IPS DF 6.9 (cell line): ENCODE results near the gene LENG8.
A peak's percentile ranks its signal among the peaks of the same experiment; 100 is the strongest.

ENCODE experiments used
- DNase-seq: peaks from one replicate; pipeline ENCODE4 v3.0.0-alpha.2; 2013; ENCODE audit warnings: low read depth, low spot score
- H3K27ac ChIP-seq: one replicate; pipeline ENCODE4 v1.5.1; 2013; ENCODE audit warnings: low read length, control low read depth
- H3K27me3 ChIP-seq: 2 replicates; pipeline ENCODE4 v1.6.1; 2013; ENCODE audit warnings: mild to moderate bottlenecking, low read length; ENCODE audit not compliant: control insufficient read depth, insufficient read depth
- H3K36me3 ChIP-seq: 2 replicates; pipeline ENCODE4 v1.6.1; 2013; ENCODE audit warnings: low read length; ENCODE audit not compliant: control insufficient read depth, insufficient read depth
- H3K4me1 ChIP-seq: 2 replicates; pipeline ENCODE4 v1.6.1; 2013; ENCODE audit warnings: low read length; ENCODE audit not compliant: control insufficient read depth, insufficient read depth
- H3K4me3 ChIP-seq: 2 replicates; pipeline ENCODE4 v1.5.1; 2013; ENCODE audit warnings: mild to moderate bottlenecking, low read length
- H3K9me3 ChIP-seq: 2 replicates; pipeline ENCODE4 v1.6.1; 2013; ENCODE audit warnings: low read length, inconsistent platforms; ENCODE audit not compliant: control insufficient read depth, insufficient read depth
- WGBS: extraction: QIAGEN DNeasy Blood & Tissue Kit; methylation state at CpG from one replicate; pipeline ENCODE4 v1.1.7; 2013; ENCODE audit warnings: mixed read lengths, missing lambda C conversion rate; ENCODE audit not compliant: insufficient read length, insufficient coverage; 5-methylcytosine and 5-hydroxymethylcytosine counted together

LENG8 gene

GRCh38 chr19:54430306-54431254 lies 18.4 kb upstream of the LENG8 start:
- no peaks in the 10 kb centered on the region for H3K9me3 ChIP-seq
- no peak for DNase-seq
- H3K4me1 ChIP-seq = peaks cover 7% of the 10 kb centered on the region
- peak overlapping the region; percentile 51; the same call in 1 of the 2 replicates for H3K4me3 ChIP-seq
- no peaks in the 10 kb centered on the region for H3K36me3 ChIP-seq
- no CpG with 5 or more reads among the region's 43 CpGs for WGBS
- H3K27ac ChIP-seq = no peak overlapping the region
- H3K27me3 ChIP-seq = no peaks in the 10 kb centered on the region

GRCh38 chr19:54431255-54431838 lies 17.7 kb upstream of the LENG8 start:
- Histone ChIP-seq H3K27ac (no peak overlapping the region), H3K4me3 (no peak overlapping the region), H3K4me1 (peaks cover 14% of the 10 kb centered on the region), H3K27me3 (no peaks in the 10 kb centered on the region), H3K9me3 (no peaks in the 10 kb centered on the region), H3K36me3 (no peaks in the 10 kb centered on the region)
- WGBS = 100% methylated on average over 3 of the region's 11 CpGs
- no peak for DNase-seq

- H3K27ac ChIP-seq = no peak overlapping the region
- H3K4me3 ChIP-seq = no peak overlapping the region
- H3K36me3 ChIP-seq = no peaks in the 10 kb centered on the region
- no CpG with 5 or more reads among the region's 10 CpGs for WGBS
- no peaks in the 10 kb centered on the region for H3K9me3 ChIP-seq
- DNase-seq = no peak
- H3K27me3 ChIP-seq = no peaks in the 10 kb centered on the region
- peaks cover 15% of the 10 kb centered on the region for H3K4me1 ChIP-seq
Observed at GRCh38 chr19:54432144-54432738, 16.8 kb upstream of the LENG8 start.

- Histone ChIP-seq H3K27ac (no peak overlapping the region), H3K4me1 (peaks cover 15% of the 10 kb centered on the region), H3K4me3 (no peak overlapping the region), H3K9me3 (no peaks in the 10 kb centered on the region), H3K36me3 (no peaks in the 10 kb centered on the region), H3K27me3 (no peaks in the 10 kb centered on the region)
- WGBS = no CpG with 5 or more reads among the region's 5 CpGs
- DNase-seq = no peak
Observed at GRCh38 chr19:54433697-54434096, 15.3 kb upstream of the LENG8 start.

- DNase-seq = no peak
Observed at GRCh38 chr19:54434112-54434872, 14.7 kb upstream of the LENG8 start.

GRCh38 chr19:54434873-54435214 lies 14.2 kb upstream of the LENG8 start:
- Histone ChIP-seq H3K4me3 (no peak overlapping the region), H3K36me3 (no peaks in the 10 kb centered on the region), H3K9me3 (no peaks in the 10 kb centered on the region), H3K27ac (no peak overlapping the region), H3K4me1 (peaks cover 15% of the 10 kb centered on the region), H3K27me3 (no peaks in the 10 kb centered on the region)
- no peak for DNase-seq
- WGBS = no CpG with 5 or more reads among the region's 11 CpGs

More at GRCh38 chr19:54434112-54434872, 14.7 kb upstream of the LENG8 start:
- H3K27me3 ChIP-seq = no peaks in the 10 kb centered on the region
- H3K9me3 ChIP-seq = no peaks in the 10 kb centered on the region
- no CpG with 5 or more reads among the region's 23 CpGs for WGBS
- no peaks in the 10 kb centered on the region for H3K36me3 ChIP-seq
- H3K4me3 ChIP-seq = no peak overlapping the region
- H3K4me1 ChIP-seq = peaks cover 15% of the 10 kb centered on the region
- no peak overlapping the region for H3K27ac ChIP-seq

GRCh38 chr19:54435551-54436016 lies 13.4 kb upstream of the LENG8 start:
- H3K27ac ChIP-seq = no peak overlapping the region
- WGBS = no CpG with 5 or more reads among the region's 16 CpGs
- H3K9me3 ChIP-seq = no peaks in the 10 kb centered on the region
- H3K36me3 ChIP-seq = no peaks in the 10 kb centered on the region
- no peaks in the 10 kb centered on the region for H3K27me3 ChIP-seq
- H3K4me1 ChIP-seq = peaks cover 13% of the 10 kb centered on the region
- H3K4me3 ChIP-seq = no peak overlapping the region
- DNase-seq = no peak

- Histone ChIP-seq H3K4me1 (peaks cover 13% of the 10 kb centered on the region), H3K4me3 (no peak overlapping the region), H3K27ac (no peak overlapping the region), H3K27me3 (no peaks in the 10 kb centered on the region), H3K9me3 (no peaks in the 10 kb centered on the region), H3K36me3 (no peaks in the 10 kb centered on the region)
- DNase-seq = no peak
- WGBS = no CpG with 5 or more reads among the region's 15 CpGs
Observed at GRCh38 chr19:54436031-54436523, 12.9 kb upstream of the LENG8 start.

GRCh38 chr19:54436628-54437252 lies 12.3 kb upstream of the LENG8 start:
- Histone ChIP-seq H3K4me3 (no peak overlapping the region), H3K36me3 (no peaks in the 10 kb centered on the region), H3K9me3 (no peaks in the 10 kb centered on the region), H3K27ac (no peak overlapping the region), H3K27me3 (no peaks in the 10 kb centered on the region), H3K4me1 (peaks cover 13% of the 10 kb centered on the region)
- DNase-seq = no peak
- no CpG with 5 or more reads among the region's 10 CpGs for WGBS
